ENCODE results near the gene S100A13.
"Not testable (repeated sequence)": the region's sequence is repeated elsewhere in the genome, so short reads cannot be mapped to it uniquely, and the experiment has no call there.

DNA sequence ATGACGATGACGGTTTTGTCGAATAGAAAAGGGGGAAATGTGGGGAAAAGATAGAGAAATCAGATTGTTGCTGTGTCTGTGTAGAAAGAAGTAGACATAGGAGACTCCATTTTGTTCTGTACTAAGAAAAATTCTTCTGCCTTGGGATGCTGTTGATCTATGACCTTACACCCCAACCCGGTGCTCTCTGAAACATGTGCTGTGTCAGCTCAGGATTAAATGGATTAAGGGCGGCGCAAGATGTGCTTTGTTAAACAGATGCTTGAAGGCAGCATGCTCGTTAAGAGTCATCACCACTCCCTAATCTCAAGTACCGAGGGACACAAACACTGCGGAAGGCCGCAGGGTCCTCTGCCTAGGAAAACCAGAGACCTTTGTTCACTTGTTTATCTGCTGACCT, 51.8 kb downstream of the S100A13 start:
- TF ChIP-seq, protein P1, sequence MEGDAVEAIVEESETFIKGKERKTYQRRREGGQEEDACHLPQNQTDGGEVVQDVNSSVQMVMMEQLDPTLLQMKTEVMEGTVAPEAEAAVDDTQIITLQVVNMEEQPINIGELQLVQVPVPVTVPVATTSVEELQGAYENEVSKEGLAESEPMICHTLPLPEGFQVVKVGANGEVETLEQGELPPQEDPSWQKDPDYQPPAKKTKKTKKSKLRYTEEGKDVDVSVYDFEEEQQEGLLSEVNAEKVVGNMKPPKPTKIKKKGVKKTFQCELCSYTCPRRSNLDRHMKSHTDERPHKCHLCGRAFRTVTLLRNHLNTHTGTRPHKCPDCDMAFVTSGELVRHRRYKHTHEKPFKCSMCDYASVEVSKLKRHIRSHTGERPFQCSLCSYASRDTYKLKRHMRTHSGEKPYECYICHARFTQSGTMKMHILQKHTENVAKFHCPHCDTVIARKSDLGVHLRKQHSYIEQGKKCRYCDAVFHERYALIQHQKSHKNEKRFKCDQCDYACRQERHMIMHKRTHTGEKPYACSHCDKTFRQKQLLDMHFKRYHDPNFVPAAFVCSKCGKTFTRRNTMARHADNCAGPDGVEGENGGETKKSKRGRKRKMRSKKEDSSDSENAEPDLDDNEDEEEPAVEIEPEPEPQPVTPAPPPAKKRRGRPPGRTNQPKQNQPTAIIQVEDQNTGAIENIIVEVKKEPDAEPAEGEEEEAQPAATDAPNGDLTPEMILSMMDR (conservative IDR thresholded peaks at IDR 0.05; ENCODE audit: low read length) = not testable (repeated sequence)
- not testable (repeated sequence) for TF ChIP-seq EZH2phosphoT487 (IDR thresholded peaks at IDR 0.05; ENCODE audit: borderline replicate concordance, low read depth, low read length)

Measured in OCI-LY7 (cell line).